GM06990 (cell line): ENCODE data around the gene MYNN.

Experiments used
- DNase-seq: peaks from one replicate; pipeline ENCODE4 v3.0.0-alpha.2; 2011; ENCODE audit not compliant: insufficient read length; ENCODE audit errors: extremely low read depth
- H3K27me3 ChIP-seq: replicated peaks from 2 replicates; pipeline ENCODE4 v1.6.0; 2011; ENCODE audit warnings: low read length; ENCODE audit not compliant: control insufficient read depth, insufficient read depth
- H3K36me3 ChIP-seq: 2 replicates; pipeline ENCODE4 v1.5.1; 2011; ENCODE audit warnings: low read length; ENCODE audit not compliant: control insufficient read depth, insufficient read depth
- H3K4me3 ChIP-seq: replicated peaks from 2 replicates; pipeline ENCODE4 v1.5.1; 2011; ENCODE audit warnings: low read depth, mild to moderate bottlenecking, control low read depth, low read length
- TF ChIP-seq, protein P1 (sequence below): IDR thresholded peaks from 2 replicates; pipeline ENCODE4 v1.5.1; 2011; ENCODE audit warnings: low read length, control low read depth, mild to moderate bottlenecking, inconsistent platforms; ENCODE audit not compliant: insufficient read depth, poor library complexity, severe bottlenecking

MYNN gene

DNA sequence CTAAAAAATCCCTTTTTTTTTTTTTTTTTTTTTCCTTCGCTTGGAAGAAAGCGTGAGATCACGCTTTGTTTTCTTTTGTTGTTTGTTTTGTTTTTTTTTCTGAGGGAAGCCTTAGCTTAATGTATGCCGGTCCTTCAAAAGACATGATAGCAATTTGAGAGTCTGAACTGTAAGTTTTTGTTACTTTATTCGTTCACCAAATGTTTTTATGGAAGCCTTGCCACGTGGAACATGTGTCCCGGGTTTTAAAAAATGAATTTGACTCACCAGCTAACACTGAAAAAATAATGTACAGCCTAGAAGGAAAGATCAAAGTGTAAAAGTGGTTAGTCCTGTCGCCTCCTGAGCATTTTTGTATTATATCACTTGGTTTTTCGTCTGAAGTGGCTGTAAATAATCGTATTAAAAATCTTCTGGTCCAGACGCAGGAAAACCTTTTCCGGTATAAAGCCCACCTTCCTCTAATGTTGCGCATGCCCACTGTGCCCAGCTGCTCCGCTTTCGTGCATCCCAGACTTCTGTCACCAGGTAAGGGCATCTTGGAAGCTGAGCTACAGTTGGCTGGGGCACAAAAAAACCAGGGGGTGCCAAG lies 795 bp upstream of the MYNN start:
- TF ChIP-seq, protein P1, sequence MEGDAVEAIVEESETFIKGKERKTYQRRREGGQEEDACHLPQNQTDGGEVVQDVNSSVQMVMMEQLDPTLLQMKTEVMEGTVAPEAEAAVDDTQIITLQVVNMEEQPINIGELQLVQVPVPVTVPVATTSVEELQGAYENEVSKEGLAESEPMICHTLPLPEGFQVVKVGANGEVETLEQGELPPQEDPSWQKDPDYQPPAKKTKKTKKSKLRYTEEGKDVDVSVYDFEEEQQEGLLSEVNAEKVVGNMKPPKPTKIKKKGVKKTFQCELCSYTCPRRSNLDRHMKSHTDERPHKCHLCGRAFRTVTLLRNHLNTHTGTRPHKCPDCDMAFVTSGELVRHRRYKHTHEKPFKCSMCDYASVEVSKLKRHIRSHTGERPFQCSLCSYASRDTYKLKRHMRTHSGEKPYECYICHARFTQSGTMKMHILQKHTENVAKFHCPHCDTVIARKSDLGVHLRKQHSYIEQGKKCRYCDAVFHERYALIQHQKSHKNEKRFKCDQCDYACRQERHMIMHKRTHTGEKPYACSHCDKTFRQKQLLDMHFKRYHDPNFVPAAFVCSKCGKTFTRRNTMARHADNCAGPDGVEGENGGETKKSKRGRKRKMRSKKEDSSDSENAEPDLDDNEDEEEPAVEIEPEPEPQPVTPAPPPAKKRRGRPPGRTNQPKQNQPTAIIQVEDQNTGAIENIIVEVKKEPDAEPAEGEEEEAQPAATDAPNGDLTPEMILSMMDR, result no peak
- no peak for DNase-seq
- no peaks in the 10 kb centered on the region for H3K27me3 ChIP-seq
- H3K4me3 ChIP-seq, result peak overlapping the region; percentile 78
- peaks cover 1% of the 10 kb centered on the region for H3K36me3 ChIP-seq

DNA sequence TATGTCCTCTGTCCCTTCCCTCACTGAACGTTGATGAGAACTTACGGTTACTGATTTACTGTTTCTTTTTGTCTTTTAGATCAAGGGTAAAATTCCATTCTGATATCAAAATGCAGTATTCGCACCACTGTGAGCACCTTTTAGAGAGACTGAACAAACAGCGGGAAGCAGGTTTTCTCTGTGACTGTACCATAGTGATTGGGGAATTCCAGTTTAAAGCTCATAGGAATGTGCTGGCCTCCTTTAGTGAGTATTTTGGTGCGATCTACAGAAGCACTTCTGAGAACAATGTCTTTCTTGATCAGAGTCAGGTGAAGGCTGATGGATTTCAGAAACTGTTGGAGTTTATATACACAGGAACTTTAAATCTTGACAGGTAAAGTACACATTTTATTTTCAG lies 990 bp downstream of the MYNN start:
- H3K27me3 ChIP-seq, result no peaks in the 10 kb centered on the region
- peak overlapping the region; percentile 78 for H3K4me3 ChIP-seq
- no peak for DNase-seq
- peaks cover 3% of the 10 kb centered on the region for H3K36me3 ChIP-seq
- TF ChIP-seq, protein P1, result no peak

DNA sequence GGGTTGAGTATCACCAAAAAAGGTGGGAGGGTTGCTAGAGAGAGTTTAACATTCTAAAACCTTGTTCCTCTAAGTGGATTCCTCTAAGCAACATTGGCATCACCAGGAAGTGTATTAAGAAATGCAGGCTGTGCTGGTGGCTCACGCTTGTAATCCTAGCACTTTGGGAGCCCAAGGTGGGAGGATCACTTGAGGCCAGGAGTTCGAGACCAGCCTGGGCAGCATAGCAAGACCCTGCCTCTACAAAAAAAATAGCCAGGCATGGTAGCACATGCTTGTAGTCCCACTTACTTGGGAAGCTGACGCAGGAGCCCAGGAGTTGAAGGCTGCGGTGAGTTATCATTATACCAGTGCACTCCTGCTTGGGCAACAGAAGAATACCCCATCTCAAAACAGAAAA lies 4.6 kb downstream of the MYNN start:
- TF ChIP-seq, protein P1, result no peak
- peaks cover 9% of the 10 kb centered on the region for H3K36me3 ChIP-seq
- no peak for DNase-seq
- H3K4me3 ChIP-seq, result no peak overlapping the region
- H3K27me3 ChIP-seq, result no peaks in the 10 kb centered on the region

DNA sequence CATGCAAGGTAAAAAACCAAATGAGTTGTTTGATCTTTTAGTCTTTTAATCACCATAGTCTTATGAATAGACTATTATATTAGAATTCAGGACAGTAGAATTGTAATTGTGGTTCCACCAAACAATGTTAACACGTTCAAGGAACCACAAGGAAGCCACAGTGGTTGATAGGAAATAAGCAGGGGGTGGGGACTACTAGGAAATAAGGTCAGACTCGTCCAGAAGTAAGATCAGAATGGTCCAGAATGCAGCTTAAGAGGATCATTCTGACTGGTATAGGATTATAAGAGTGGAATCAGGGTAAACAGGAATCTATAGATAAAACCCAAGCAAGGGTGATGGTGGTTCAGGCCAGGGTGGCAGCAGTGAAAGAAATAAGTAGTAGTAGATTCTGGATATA lies 7.5 kb downstream of the MYNN start:
- H3K36me3 ChIP-seq, result peaks cover 7% of the 10 kb centered on the region
- TF ChIP-seq, protein P1, result no peak
- no peaks in the 10 kb centered on the region for H3K27me3 ChIP-seq
- H3K4me3 ChIP-seq, result no peak overlapping the region
- no peak for DNase-seq

DNA sequence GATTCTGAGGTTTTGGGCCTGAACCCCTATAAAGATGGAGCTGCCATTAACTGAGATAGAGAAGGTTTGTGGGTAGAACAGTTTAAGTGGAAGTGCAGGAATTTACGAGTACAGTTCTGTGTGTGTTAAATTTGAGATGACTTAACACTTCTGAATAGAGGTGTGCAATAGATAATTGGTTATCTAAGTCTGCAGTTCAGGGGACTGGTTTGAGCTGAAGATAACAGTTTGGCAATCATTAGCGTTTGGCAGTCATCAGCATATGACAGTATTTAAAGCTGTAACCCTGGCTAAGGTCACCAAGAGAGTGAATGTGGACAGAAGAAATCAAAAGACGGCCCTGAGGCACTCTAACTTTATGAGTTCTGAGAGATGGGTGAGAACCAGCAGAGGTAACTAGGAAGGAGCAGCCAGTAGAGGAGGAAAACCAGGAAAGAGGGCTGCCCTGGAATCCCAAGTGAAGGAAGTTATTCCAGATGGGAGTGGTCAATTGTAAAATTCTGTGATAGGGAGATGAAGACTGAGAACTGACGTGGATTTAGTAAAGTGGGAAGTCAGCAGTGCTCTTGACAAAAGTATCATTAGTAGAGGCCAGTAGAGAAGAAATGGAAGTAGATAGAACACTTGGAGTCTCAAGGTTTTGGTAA lies 8.1 kb downstream of the MYNN start:
- TF ChIP-seq, protein P1, result no peak
- DNase-seq, result no peak
- Histone ChIP-seq H3K27me3 (no peaks in the 10 kb centered on the region), H3K4me3 (no peak overlapping the region), H3K36me3 (peaks cover 8% of the 10 kb centered on the region)
